Left hindlimb (tissue), 1 donor: Measurements from ENCODE around the gene CFAP300.

Source experiments
- DNase-seq: peaks from one replicate; pipeline ENCODE4 v3.0.0-alpha.2; 2018

CFAP300 gene

DNA sequence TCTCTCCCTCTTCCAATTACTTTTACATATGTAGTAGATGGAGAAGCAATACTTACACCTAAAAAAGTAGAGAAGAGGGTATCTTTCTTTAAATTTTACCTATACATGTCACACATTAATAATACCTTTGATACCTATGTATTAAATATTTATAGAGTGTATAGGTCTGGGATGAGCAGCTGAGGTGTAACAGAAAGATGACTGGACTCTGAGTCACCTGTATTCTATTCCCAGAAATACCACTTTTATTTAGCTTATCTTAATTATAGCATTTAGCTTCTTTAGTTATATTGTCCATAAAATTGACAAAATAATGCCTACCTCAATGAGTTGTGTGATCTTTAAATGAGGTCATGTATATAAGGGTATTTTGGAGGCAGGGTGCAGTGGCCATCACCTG lies 32.4 kb downstream of the CFAP300 start:
- no peak for DNase-seq

DNA sequence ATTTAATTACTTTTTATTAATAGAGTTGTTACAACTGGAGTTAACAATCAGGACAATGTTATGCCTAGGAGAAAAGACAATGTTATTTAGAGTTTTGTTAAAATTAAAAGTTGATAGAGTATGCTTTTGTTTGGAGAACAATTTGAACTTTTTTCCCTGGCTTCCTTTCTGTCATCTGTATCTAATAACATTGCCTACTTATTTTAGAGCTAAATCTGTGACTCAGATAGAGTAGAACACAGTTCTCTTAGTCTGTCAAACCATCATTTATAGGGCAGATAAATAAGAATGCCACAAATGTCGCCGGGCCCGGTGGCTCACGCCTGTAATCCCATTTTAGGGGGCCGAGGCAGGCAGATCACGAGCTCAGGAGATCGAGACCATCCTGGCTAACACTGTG lies 34.1 kb downstream of the CFAP300 start:
- no peak for DNase-seq

DNA sequence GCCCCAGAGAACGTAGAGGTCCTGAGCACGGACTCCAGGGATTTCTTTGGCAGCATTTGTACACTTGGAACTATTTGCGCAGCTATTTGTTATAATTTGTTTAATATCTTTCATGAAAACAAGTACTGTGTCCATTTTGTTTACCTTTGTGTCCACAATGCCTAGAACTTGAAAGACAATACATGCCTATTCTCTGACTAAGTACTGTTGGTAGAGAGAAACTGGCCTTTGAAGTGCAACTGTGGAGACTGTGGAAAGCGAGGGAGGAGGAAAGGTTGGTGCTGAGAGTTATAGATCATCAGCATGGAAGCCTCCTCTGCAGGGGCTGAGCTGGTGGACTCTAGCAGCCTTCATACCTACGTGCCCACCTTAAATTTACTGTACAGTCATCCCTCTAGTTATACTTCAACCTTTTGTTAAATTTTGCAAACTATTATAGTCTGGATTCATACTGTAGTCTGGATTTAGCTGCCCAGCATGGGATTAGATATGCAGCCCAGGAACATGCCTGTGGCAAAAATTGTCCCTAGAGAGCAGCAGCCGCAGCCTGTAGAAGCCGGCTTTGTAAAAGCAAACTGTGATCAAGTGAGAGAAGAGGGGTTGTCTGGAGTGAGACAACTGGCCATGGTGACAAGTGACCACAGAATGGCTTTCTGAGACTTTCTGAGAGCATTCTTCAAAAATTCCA lies 38.8 kb downstream of the CFAP300 start:
- DNase-seq = no peak

DNA sequence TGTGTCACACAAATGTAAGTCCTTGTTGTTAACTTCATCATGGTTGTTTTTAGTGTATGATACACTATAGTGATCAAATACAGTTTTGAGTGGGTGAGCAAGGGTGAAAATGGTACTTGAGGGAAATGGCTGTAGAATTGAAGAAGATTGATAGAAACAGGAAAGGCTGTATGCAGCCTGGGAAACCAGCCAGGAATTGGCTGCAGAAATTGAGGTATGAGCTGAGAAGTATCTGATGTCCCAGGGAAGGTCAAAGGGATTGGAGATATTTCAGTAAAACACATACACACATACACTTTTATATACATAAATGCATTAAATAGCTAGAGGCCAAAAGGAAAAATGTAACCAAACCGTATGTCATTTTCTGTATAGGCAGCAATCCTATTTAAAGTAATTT lies 49.9 kb downstream of the CFAP300 start:
- no peak for DNase-seq

DNA sequence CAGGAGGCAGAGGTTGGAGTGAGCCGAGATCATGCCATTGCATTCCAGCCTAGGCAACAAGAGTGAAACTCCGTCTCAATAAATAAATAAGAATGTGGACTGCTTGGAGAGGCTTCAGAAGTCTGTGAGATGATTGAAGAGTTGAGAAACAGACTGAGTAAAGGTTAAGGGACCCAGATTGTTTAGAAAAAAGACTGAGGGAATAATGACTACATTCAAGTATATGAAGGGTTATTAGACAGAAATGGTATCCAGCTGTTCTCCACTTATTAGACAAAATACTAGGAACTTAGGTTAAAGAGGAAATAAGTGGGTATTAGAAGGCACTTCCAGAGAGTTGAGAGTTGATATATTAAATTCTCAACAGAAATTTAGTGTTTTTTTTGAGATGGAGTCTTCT lies 52.5 kb downstream of the CFAP300 start:
- no peak for DNase-seq

DNA sequence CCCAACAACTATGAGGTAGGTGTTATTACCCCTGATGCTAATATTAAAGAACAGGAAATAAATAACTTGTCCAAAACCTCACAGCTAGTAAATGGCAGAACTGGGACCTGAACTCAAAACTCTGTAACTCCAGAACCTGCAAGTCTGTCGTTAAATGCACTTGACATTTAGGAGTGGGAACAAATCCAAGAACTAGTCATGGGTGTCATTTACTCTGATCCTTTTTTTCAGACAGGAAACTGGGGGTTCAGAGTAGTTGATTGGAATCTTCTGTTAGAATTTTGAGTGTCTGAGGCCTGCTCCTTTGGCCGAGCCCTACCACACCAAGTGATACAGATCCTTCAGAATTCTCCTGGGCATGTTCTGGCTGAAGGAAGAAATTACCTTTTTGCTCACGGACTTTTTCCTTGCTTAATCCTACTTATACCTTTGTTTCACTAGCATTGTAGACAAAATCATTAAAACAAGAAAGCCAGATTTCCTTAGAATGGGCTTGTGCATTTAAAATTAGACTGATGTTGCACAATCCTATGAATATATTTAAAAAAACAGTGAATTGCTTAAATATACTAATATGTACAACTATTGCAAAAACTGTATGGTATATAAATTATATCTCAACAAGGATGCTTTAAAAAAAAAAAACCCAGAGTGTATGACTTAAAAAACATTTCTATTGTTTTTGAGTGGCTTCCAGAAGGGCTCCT lies 61.6 kb downstream of the CFAP300 start:
- DNase-seq = no peak

DNA sequence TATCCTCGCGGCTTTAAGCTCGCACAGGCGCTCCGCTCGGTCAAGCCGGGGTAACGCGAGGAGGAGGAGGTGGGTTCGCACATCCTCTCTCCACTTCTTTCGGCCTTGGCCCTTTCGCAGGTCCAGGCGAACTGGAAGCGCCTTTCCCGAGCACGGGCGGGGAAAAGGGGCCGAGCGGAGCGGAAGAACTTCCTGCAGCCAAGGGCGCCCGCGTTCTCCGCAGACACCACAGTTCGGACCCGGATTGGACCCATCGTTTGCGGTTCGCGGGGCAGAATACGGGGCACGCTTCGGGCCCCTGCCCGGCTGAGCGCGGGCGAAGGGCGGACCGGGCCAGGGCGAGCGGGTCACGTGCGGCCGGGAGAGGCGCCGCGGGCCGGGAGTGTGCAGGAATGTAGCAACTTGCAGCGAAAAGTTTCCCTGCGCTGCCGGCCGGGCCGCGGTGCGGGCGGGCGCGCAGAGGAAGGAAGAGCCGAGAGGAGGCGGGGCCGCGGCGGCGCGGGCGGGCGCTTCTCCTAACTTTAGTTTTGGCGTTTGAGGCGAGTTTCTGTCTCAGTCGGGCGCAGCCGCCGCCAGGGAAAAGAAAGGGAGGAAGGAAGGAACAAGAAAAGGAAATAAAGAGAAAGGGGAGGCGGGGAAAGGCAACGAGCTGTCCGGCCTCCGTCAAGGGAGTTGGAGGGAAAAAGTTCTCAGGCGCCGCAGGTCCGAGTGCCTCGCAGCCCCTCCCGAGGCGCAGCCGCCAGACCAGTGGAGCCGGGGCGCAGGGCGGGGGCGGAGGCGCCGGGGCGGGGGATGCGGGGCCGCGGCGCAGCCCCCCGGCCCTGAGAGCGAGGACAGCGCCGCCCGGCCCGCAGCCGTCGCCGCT lies 62.9 kb downstream of the CFAP300 start, which contains the start of gene YAP1:
TSS of gene YAP1 (plus strand) at position 552 of the 865 bp plus-strand sequence. CDS start 402 bp downstream, outside the sequence.
- DNase-seq = peak; percentile 95

DNA sequence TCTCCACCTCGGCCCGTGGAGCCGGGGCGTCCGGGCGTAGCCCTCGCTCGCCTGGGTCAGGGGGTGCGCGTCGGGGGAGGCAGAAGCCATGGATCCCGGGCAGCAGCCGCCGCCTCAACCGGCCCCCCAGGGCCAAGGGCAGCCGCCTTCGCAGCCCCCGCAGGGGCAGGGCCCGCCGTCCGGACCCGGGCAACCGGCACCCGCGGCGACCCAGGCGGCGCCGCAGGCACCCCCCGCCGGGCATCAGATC lies 63.4 kb downstream of the CFAP300 start:
- DNase-seq = no peak

DNA sequence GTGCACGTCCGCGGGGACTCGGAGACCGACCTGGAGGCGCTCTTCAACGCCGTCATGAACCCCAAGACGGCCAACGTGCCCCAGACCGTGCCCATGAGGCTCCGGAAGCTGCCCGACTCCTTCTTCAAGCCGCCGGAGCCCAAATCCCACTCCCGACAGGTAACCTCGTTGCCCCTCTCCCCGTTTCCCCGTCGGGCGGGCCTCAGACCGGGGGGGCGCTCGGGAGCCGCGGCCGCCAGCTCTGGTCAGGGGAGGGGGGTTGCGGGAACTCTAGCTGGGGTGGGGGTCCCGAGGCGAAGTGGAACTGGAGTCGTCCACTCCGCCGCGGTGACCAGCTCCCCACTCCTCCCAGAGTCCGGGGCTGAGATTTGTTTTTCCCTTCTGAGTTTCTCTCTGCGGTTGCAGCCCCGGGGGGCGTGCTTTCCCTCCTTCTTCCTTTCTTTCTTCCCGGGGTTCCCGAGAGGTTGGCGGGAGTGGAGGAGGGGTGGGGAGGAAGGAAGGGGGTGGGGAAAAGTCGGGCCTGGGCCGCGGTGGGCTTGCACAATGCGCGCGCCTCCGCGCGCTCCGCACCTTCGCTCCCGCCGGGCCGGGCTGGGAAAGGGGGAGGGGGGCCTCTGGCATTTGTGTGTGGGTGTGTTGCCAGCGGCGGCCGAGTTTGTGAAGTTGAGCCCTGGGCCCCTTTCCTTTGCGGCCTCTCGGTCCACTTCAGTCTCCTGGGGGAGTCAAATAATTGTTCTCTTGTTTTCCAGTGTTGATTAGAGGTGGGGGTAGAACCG lies 64.0 kb downstream of the CFAP300 start:
- DNase-seq = peak; percentile 91

DNA sequence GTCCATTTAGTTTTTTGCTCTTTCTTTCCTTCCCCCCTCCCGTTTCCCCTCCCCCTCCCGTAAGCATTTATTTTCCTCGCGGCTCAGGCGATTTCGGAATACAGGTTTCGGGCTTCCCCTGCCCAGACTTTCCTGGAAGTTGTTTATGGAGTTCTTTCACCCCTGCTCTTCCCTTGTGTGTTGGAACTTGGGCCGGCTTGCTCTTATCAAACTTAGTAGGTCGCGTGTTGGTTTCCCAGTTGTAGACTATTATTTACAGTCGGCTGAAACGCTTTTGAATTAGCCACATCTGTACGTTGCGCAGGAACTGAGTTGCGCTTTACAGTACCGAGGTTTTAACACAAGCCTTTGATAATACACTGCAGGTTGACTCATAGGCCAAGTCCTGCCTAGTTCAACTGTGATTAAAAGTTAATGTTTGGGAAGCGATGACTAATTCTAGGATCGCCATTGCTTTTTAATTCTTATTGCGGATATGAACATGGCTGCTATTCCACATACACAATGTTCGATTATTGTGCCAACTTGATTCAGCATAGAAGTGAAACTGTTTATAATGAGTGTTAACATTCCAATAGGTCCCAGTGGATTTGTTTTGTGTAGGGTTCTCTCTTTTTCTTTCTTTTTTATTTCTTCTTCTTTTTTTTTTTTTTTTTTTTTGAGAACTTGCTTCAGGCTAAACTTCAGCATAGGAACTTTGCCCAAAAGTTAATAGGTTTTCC lies 64.7 kb downstream of the CFAP300 start:
- DNase-seq = no peak

DNA sequence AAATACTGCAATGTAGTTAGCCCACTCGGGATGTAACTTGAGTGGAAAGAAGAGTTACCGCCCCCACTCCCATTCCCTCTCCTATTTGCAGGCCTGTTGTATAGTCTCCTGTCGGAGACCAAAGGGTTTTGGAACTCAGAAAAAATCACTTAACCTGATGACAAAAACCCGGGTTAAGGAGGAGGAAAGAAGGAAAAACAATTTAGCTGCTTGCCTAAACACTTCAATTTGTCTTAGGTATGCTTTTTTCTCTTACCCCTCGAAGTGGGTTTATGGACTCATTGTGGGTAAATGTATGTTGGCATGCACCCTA lies 65.2 kb downstream of the CFAP300 start:
- DNase-seq = peak; percentile 41

DNA sequence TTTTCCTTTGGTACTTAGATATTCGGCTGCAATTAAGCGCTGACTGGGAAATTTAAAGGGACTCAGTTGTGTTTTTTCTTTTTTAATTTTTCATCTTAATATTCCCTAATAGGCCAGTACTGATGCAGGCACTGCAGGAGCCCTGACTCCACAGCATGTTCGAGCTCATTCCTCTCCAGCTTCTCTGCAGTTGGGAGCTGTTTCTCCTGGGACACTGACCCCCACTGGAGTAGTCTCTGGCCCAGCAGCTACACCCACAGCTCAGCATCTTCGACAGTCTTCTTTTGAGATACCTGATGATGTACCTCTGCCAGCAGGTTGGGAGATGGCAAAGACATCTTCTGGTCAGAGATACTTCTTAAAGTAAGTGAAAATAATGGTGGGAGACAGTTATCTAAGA lies 66.8 kb downstream of the CFAP300 start:
- DNase-seq = no peak

DNA sequence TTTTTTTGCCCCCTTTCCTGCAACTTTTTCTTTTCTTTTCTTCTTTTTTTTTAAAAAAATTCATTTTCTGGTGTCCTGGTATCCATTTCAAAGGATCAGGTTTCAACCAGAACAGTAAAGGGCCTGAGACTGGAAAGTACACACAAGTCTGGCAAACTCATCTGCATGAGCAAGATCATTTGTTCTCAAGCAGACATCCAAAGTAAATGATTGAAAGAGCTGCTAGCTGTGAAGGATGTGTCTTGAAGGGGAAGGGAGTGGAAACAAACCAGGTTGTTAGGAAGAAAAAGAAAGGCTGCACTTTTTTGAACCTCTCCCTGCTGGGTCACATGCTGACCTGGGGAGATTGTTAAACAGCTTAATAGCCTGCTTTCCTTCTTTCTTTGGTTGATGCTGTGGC lies 68.3 kb downstream of the CFAP300 start:
- no peak for DNase-seq

DNA sequence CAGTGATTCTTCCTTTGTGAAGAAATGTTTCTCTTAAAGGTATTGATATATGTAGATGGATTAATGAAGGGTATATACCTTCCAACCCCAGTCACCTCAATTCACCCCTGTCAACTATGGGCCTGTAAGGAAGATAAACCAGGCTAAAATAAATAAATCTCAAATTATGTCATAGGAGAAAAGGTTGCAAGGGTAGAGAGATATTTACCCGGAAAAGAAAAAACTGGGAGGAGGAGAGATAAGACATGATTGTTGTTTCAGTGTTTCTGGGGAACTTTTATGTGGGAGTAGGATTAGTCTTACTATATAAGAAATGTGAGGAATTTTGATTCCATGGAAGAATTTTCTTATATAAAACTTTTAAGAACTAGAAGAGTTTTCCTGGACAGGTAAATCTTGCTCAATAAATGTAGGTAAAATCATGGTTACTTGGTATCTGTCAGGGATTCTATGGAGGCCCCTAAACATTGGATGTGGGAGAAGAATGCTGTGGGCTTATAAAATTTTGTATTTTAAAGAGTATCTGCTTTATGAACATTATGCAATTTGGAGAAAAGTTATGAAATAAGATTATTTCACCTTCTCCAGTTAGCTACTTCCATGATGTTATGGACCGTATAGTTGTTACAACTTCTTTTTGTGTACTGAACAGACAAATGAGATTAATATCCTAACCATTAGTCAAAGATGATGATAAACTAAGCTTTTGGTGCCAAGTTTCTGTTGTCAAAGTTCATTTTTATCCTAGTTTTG lies 69.4 kb downstream of the CFAP300 start:
- no peak for DNase-seq

DNA sequence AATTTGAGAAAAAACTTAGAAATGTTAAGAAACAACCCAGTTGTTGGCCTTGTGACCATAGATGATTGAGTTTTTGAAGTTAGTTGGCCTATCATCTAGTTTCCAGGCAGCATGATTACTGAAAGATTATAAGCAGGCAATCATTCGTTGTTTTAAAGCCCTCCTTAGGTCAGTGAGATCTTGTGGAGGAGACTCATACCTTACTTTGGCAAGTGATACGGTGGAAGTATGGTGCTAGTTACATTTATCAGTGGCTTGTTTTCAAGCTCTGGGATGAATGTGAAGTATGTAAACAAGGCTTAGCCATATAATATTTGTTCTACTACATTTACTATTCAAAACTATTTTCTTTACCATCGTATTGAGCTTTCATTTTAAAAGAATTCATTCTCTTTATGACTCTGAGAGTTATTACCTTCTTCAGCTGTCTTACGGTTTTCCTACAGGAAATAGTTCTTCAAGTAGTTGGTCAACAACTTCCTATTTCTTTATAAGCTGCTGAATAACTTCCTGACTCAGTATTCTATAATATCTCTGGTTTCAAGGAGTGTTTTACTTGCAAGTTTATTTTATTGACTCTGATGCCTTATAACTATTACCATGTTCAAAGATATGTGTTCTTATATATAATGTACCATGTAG lies 70.4 kb downstream of the CFAP300 start:
- no peak for DNase-seq

DNA sequence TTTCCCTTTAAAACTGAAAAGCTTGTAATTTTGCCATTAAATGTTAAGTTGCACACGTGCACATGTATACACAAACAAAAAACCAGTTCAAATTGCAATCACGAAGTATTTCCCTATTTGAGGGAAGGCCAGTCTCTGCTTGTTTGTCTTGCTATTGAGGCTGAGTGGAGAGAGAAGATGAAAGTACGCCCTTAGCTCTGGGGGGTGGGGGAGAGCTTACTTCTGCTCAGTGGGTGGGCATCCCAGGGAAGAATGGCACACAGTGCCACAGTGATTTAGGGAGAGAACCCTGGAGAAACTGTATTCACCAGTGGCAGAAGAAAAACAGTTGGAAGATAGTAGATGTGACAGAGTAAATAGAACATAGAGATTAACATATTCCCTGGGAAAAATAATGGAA lies 71.7 kb downstream of the CFAP300 start:
- no peak for DNase-seq

DNA sequence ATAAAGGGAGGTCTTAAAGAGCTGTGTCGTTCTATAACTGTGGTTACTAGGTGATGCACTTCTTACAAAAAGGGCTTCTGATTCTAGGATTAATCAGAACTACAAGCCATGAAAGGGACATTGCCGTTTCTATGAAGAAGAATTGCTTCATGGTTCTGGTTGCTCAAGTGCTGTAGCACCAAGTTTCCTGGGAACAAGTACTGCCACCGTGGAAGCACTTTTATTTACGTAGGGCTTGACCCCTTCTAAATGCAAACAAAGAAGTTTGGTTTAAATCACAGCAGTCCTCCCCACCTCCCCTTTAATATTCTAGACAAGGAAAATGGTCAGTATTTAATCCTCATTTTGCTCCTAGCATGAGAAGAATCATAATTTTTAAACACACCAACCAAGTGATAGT lies 72.8 kb downstream of the CFAP300 start:
- DNase-seq = no peak

DNA sequence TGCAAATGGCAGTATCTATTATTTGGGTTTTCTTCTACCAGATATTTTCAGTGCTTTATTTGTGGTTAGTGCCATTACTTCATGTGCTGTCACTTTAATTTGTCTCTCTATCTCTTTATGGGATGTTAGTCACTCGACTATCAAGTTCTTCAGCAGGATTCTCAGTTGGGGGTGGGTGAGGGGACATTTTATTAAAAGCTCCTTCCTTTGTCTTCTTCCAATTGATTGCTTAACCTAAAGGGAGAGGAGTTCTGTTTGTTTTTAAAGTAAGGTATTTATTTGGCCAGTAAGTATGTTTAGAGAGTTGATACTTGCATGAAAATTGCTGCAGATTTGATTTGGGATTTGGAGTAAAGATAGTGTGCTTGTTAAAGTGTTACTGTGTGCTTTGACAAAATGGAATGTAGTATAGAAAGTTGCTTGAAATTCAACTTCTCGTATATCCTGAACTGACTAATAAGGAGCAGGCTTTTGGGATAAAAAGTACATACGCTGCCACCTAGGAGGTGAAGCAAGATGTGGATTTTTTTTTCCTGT lies 73.3 kb downstream of the CFAP300 start:
- DNase-seq = no peak

DNA sequence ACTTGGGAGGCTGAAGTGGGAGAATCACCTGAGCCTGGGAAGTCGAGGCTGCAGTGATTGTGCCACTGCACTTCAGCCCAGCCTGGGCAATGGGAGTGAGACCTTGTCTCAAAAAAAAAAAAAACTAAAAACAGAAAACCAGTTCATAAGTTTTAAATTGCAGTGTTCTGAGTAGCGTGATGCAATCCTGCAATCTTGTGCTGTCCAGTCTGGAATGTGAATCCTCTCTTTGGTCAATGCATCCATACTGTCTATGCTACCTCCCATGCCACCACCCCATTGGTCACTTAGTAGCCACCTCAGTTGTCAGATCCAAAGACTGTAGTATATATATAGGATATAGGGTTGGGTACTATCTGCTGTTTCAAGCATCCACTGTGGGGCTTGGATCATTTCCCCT lies 74.1 kb downstream of the CFAP300 start:
- DNase-seq = no peak
